Endothelial cell of umbilical vein (primary cell): Measurements from ENCODE around the gene MCTP1. TPM values are rescaled to one million over a fixed set of nuclear protein-coding genes. Genes with fewer than 3 reads are reported as not detected.

Experiments
- BruUV-seq: library from RNA; stranded (reverse); fragments of 400-500 nt; replicated peaks from 2 replicates; lab custom pipeline; 2021; lab: Mats Ljungman, UMichigan
- CTCF ChIA-PET: fragments of 300-600, 350-600 bp; sonication (Branson Sonifier 250); formaldehyde crosslinking; loops from one replicate; lab custom pipeline; 2021; ENCODE audit warnings: antibody characterized with exemption, inconsistent platforms; lab: Charles Lee
- POLR2A ChIA-PET: fragments of 300-600, 350-600 bp; sonication (Branson Sonifier 250); formaldehyde crosslinking; loops from one replicate; lab custom pipeline; 2021; ENCODE audit warnings: antibody characterized with exemption, inconsistent platforms; lab: Charles Lee
- DNase-seq: peaks from one replicate; pipeline ENCODE4 v3.0.0-alpha.2; 2011; ENCODE audit warnings: low read depth, low spot score
- FAIRE-seq: peaks from 2 replicates; lab custom pipeline; 2011; peaks lifted over from hg19 to GRCh38; lab: Jason Lieb, UNC
- H2AFZ ChIP-seq: 2 replicates; pipeline ENCODE4 v1.6.0; 2012; ENCODE audit warnings: low read depth, low read length, control low read depth, inconsistent platforms
- H3K27ac ChIP-seq: 2 replicates; pipeline ENCODE4 v1.5.1; 2011; ENCODE audit warnings: low read depth, mild to moderate bottlenecking, control low read depth, low read length, moderate library complexity; ENCODE audit not compliant: insufficient read depth
- H3K27me3 ChIP-seq, 2 experiments: 2 replicates each; pipeline versions ENCODE4 v1.6.0 to v1.6.1; 2011; ENCODE audit warnings: low read length in 2 of 2, mixed read lengths in 1 of 2; ENCODE audit not compliant: control insufficient read depth in 2 of 2, insufficient read depth in 2 of 2
- H3K36me3 ChIP-seq, 2 experiments: 2 replicates in 1 of 2; 3 replicates in 1 of 2; pipeline ENCODE4 v1.5.1; 2011; ENCODE audit warnings: low read length in 2 of 2, mild to moderate bottlenecking in 1 of 2, moderate library complexity in 1 of 2; ENCODE audit not compliant: control insufficient read depth in 2 of 2, insufficient read depth in 2 of 2; ENCODE audit errors: extremely low read depth in 1 of 2
- H3K4me1 ChIP-seq: 3 replicates; pipeline ENCODE4 v1.5.1; 2011; ENCODE audit warnings: mild to moderate bottlenecking, low read length; ENCODE audit not compliant: control insufficient read depth, insufficient read depth; ENCODE audit errors: extremely low read depth
- H3K4me2 ChIP-seq: 2 replicates; pipeline ENCODE4 v1.6.1; 2011; ENCODE audit warnings: low read length, control low read depth, mixed read lengths; ENCODE audit not compliant: insufficient read depth
- H3K4me3 ChIP-seq, 3 experiments: fragments of 200-600 bp in 1 of 3; sonication (generic), shearing (Covaris generic) in 1 of 3; replicated peaks in 1 of 3; 2 replicates each; pipeline ENCODE4 v1.5.1; 2011 to 2016; ENCODE audit warnings: control low read depth in 3 of 3, low read length in 3 of 3, mild to moderate bottlenecking in 2 of 3, inconsistent platforms in 1 of 3, low read depth in 1 of 3, moderate library complexity in 1 of 3; ENCODE audit not compliant: insufficient read depth in 1 of 3
- H3K79me2 ChIP-seq: 2 replicates; pipeline ENCODE4 v1.6.0; 2012; ENCODE audit warnings: low read length, inconsistent platforms; ENCODE audit not compliant: control insufficient read depth, insufficient read depth
- H3K9ac ChIP-seq: replicated peaks from 2 replicates; pipeline ENCODE3; 2011; ENCODE audit warnings: low read length, control low read depth; ENCODE audit not compliant: insufficient read depth; ENCODE audit errors: extremely low read depth
- H3K9me1 ChIP-seq: replicated peaks from 3 replicates; pipeline ENCODE4 v1.6.0; 2011; ENCODE audit warnings: mild to moderate bottlenecking, low read length; ENCODE audit not compliant: control insufficient read depth, insufficient read depth; ENCODE audit errors: extremely low read depth
- H3K9me3 ChIP-seq: replicated peaks from 2 replicates; pipeline ENCODE4 v1.5.1; 2012; ENCODE audit warnings: low read length, inconsistent platforms; ENCODE audit not compliant: control insufficient read depth, insufficient read depth
- H4K20me1 ChIP-seq: replicated peaks from 2 replicates; pipeline ENCODE3; 2011; ENCODE audit warnings: mild to moderate bottlenecking, low read length; ENCODE audit not compliant: control insufficient read depth, insufficient read depth; ENCODE audit errors: extremely low read depth
- EZH2 ChIP-seq: IDR thresholded peaks from 2 replicates; pipeline ENCODE4 v1.6.1; 2012; ENCODE audit warnings: borderline replicate concordance, low read depth, mild to moderate bottlenecking, moderate library complexity, low read length, inconsistent platforms; ENCODE audit not compliant: severe bottlenecking
- FOS ChIP-seq: IDR thresholded peaks from 2 replicates; pipeline ENCODE4 v1.6.1; 2011; ENCODE audit warnings: mild to moderate bottlenecking, low read length, moderate library complexity, borderline replicate concordance; ENCODE audit not compliant: insufficient read depth
- GATA2 ChIP-seq: IDR thresholded peaks from 2 replicates; pipeline ENCODE4 v1.7.0; 2011; ENCODE audit warnings: low read depth, mild to moderate bottlenecking, moderate library complexity, mixed read lengths, low read length; ENCODE audit not compliant: insufficient read length, insufficient read depth
- JUN ChIP-seq: IDR thresholded peaks from 2 replicates; pipeline ENCODE4 v1.6.1; 2011; ENCODE audit warnings: borderline replicate concordance, low read depth; ENCODE audit not compliant: insufficient read length, insufficient read depth
- MYC ChIP-seq: IDR thresholded peaks from one replicate; pipeline ENCODE4 v1.6.1; 2011; ENCODE audit warnings: mild to moderate bottlenecking, low read depth, low read length
- POLR2A ChIP-seq: IDR thresholded peaks from 2 replicates; pipeline ENCODE4 v1.6.1; 2012; ENCODE audit warnings: low read depth, mild to moderate bottlenecking, control low read depth, low read length
- POLR2AphosphoS5 ChIP-seq: IDR thresholded peaks from 2 replicates; pipeline ENCODE4 v1.6.1; 2012; ENCODE audit warnings: low read depth, mild to moderate bottlenecking, control low read depth, low read length, moderate library complexity; ENCODE audit not compliant: insufficient read depth
- dilution Hi-C: fragments of 300-500 bp; cut with MboI; formaldehyde crosslinking; loops from one replicate; pipeline ENCODE4 v1.15.0; 2019; ENCODE audit warnings: low sequenced_read_pairs; ENCODE audit not compliant: extremely low pct_ligation_motif_present
- intact Hi-C: fragments of 100-400 bp; cut with micrococcal nuclease; formaldehyde crosslinking; loops from one replicate; pipeline ENCODE4 v1.10.0; 2022
- polyA plus RNA-seq, 4 experiments: library from polyadenylated mRNA; depleted of rRNA in 3 of 4; stranded (reverse) in 3 of 4; unstranded in 1 of 4; fragments of >200 nt; gene quantifications; 2 replicates each; pipeline versions ENCODE4 v1.2.1 to v1.2.3, GENCODE V29; 2011 to 2012; ENCODE audit warnings: missing spikeins in 1 of 4
- total RNA-seq: library from RNA; stranded (reverse); gene quantifications from 2 replicates; pipeline ENCODE4 v1.2.3, GENCODE V29; 2021
- TF ChIP-seq, protein P1 (sequence below): IDR thresholded peaks from 2 replicates; pipeline ENCODE4 v1.6.1; 2011; ENCODE audit not compliant: insufficient read depth, insufficient read length
- TF ChIP-seq, protein P2 (sequence below), 2 donors: IDR thresholded peaks; 1 replicate in 1 of 2; 2 replicates in 1 of 2; pipeline ENCODE4 v1.5.1; 2011; ENCODE audit warnings: low read length in 2 of 2, mild to moderate bottlenecking in 2 of 2, moderate library complexity in 2 of 2, control low read depth in 1 of 2, inconsistent platforms in 1 of 2, low read depth in 1 of 2; ENCODE audit not compliant: insufficient read depth in 1 of 2; ENCODE audit errors: extremely low read depth in 1 of 2

MCTP1 gene
- total and polyA plus RNA-seq, 2 donors (not counting 3 experiments of a cell fraction or from before 2014, with no cell fraction given), result 79.3 to 203 TPM

DNA sequence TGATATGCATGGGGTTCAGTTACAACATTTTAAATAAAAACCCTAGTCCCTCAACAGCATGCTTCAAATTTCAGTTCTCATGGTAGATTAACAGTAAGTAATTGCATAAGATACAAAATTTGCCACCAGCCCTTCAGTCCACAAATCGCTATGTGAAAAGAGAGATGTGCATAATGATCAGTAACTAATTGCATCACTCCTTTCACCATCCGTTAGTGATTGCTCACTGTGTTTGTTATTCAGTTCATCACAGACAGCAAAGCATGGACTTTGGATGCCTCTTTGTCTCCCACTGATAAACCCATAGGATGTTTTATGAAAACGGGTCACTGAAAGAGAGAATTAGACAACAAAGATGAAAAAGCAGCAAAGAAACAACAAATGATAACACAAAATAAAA lies 103.2 kb downstream of the MCTP1 start:
- H3K9me1 ChIP-seq, result no peaks in the 10 kb centered on the region
- FAIRE-seq, result no peak

More for the DNA sequence above, 103.2 kb downstream of the MCTP1 start:
- no peaks in the 10 kb centered on the region for H4K20me1 ChIP-seq
- intact Hi-C loops (no loop called here), dilution Hi-C loops (no loop called here)
- ChIA-PET POLR2A (no interaction called here), CTCF (interaction anchor here (5.2 kb wide), 1 partner anchor 213 kb away, joined by 56 read pairs; no protein-coding TSS in a partner anchor)
- H3K79me2 ChIP-seq, result no peaks in the 10 kb centered on the region
- no TSS peak for BruUV-seq
- H3K27ac ChIP-seq, result no peak overlapping the region
- no peak overlapping the region for H2AFZ ChIP-seq
- no peaks in the 10 kb centered on the region for H3K27me3 ChIP-seq
- H3K9ac ChIP-seq, result no peak overlapping the region
- H3K4me3 ChIP-seq, result no peak overlapping the region
- H3K4me1 ChIP-seq, result peaks cover 5% of the 10 kb centered on the region
- TF ChIP-seq, protein P1, sequence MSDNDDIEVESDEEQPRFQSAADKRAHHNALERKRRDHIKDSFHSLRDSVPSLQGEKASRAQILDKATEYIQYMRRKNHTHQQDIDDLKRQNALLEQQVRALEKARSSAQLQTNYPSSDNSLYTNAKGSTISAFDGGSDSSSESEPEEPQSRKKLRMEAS, result no peak
- TF ChIP-seq MYC, result no peak
- no peak for TF ChIP-seq POLR2A
- TF ChIP-seq JUN, result no peak
- TF ChIP-seq FOS, result no peak
- TF ChIP-seq GATA2, result no peak
- TF ChIP-seq, protein P2, sequence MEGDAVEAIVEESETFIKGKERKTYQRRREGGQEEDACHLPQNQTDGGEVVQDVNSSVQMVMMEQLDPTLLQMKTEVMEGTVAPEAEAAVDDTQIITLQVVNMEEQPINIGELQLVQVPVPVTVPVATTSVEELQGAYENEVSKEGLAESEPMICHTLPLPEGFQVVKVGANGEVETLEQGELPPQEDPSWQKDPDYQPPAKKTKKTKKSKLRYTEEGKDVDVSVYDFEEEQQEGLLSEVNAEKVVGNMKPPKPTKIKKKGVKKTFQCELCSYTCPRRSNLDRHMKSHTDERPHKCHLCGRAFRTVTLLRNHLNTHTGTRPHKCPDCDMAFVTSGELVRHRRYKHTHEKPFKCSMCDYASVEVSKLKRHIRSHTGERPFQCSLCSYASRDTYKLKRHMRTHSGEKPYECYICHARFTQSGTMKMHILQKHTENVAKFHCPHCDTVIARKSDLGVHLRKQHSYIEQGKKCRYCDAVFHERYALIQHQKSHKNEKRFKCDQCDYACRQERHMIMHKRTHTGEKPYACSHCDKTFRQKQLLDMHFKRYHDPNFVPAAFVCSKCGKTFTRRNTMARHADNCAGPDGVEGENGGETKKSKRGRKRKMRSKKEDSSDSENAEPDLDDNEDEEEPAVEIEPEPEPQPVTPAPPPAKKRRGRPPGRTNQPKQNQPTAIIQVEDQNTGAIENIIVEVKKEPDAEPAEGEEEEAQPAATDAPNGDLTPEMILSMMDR (IDR thresholded peaks at IDR 0.05; ENCODE audit: extremely low read depth in 1 of 2, insufficient read depth in 1 of 2, low read depth in 1 of 2, low read length in 2 of 2), result no peak
- TF ChIP-seq EZH2, result no peak
- no peak for TF ChIP-seq POLR2AphosphoS5
- DNase-seq, result no peak
- H3K36me3 ChIP-seq, result no peaks in the 10 kb centered on the region
- H3K4me2 ChIP-seq, result no peak overlapping the region
- no peaks in the 10 kb centered on the region for H3K9me3 ChIP-seq
